NCI-H1092 treated with DMSO at 0.1 percent for 48 hours (cell line): Measurements from ENCODE around the gene CALHM3.
"Not testable (repeated sequence)": the region's sequence is repeated elsewhere in the genome, so short reads cannot be mapped to it uniquely, and the experiment has no call there.

Experiments used
- DNase-seq: peaks from one replicate; lab custom pipeline; 2025; lab: John Stamatoyannopoulos, UW

The CALHM3 gene, protein sequence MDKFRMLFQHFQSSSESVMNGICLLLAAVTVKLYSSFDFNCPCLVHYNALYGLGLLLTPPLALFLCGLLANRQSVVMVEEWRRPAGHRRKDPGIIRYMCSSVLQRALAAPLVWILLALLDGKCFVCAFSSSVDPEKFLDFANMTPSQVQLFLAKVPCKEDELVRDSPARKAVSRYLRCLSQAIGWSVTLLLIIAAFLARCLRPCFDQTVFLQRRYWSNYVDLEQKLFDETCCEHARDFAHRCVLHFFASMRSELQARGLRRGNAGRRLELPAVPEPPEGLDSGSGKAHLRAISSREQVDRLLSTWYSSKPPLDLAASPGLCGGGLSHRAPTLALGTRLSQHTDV

DNA sequence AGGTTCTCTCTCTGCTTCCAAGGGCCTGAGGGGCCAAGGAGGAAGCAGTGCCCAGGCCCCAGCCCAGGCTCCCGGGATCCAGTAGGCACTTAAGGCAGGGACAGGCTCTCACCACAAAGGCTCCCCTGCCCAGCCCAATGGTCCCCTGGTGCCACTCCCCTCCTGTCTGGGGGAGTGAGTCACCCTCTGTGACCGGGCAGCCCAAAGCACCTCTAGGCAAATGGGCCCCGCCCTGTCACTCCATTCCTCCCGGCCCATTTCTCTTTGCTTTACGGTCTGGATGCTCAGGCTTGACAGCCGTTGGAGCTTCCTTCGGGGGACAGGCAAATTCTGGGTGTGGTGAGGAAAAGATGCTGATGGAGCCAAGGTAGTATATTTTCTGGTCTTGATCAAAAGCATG is at the start of gene CALHM3:
TSS of gene CALHM3 (minus strand) at position 106 of the 400 bp plus-strand sequence. CDS start 208 bp downstream, outside the sequence.
- no peak for DNase-seq

DNA sequence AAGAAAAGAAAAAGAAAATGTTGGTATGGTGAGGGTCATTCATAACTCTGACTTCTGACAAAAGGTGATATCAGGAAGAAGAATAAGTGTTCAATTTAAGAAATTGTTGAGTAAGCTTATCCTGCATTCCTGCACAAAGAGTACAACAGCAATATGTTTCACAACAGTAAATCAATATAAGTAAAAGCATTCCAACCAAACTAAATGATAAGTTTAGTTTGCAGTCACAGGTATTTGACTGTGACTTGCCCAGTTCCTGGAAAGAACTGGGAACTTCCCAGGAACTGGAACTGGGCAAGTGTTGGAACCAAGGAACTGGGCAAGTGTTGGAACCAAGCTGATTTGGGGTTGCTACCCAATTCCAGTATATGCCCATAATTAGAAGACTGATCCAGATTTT is 49.5 kb upstream of the CALHM3 start:
- no peak for DNase-seq

GRCh38 chr10:103527476-103527875 is 48.4 kb upstream of the CALHM3 start:
- not testable (repeated sequence) for DNase-seq

DNA sequence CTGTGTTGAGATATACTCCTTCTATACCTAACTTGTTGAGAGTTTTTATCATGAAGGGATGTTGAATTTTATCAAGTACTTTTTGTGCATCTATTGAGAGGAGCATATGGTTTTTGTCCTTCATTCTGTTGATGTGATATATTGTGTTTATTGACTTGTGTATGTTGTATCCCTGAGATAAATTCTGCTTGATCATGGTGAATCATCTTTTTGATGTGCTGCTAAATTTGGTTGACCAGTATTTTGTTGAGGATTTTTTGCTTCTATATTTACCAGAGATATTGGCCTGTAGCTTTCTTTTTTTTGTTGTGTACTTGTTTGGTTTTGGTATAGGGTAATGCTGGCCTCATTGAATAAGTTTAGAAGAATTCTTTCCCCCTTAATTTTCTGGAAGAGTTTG is 46.9 kb upstream of the CALHM3 start:
- DNase-seq = no peak

DNA sequence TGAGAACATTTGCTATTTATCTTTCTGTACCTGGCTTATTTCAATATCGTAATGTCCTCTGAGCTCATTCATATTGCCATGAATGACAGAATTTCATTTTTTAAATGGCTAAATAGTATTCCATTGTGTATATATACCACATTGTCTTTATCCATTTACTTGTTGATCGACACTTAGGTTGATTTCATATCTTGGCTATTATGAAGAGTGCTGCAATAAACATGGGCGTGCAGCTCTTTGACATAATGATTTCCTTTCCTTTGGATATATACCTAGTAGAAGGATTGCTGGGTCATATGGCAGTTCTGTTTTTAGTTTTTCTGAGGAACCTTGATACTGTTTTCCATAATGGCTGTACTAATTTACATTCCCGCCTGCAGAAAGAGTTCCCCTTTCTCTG is 44.6 kb upstream of the CALHM3 start:
- no peak for DNase-seq

DNA sequence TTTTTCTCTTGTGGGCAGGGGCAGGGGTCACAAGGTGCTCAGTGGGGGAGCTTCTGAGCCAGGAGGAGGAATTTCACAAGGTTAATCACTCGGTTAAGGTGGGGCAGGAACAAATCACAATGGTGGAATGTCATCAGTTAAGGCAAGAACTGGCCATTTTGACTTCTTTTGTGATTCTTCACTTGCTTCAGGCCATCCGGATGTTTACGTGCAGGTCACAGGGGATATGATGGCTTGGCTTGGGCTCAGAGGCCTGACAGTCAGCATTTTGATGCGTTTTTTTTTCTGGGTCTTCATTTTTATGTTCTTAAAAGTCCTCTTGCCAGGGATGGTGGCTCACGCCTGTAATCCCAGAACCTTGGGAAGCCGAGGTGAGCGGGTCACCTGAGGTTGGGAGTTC is 43.0 kb upstream of the CALHM3 start:
- not testable (repeated sequence) for DNase-seq

GRCh38 chr10:103519798-103520197 is 40.8 kb upstream of the CALHM3 start:
- DNase-seq = no peak

GRCh38 chr10:103517234-103518085 is 38.4 kb upstream of the CALHM3 start:
- DNase-seq = no peak

GRCh38 chr10:103514244-103514643 is 35.2 kb upstream of the CALHM3 start:
- DNase-seq = no peak

GRCh38 chr10:103513380-103514060 is 34.5 kb upstream of the CALHM3 start:
- no peak for DNase-seq

- no peak for DNase-seq
Measured at GRCh38 chr10:103512591-103513379, 33.7 kb upstream of the CALHM3 start.

DNA sequence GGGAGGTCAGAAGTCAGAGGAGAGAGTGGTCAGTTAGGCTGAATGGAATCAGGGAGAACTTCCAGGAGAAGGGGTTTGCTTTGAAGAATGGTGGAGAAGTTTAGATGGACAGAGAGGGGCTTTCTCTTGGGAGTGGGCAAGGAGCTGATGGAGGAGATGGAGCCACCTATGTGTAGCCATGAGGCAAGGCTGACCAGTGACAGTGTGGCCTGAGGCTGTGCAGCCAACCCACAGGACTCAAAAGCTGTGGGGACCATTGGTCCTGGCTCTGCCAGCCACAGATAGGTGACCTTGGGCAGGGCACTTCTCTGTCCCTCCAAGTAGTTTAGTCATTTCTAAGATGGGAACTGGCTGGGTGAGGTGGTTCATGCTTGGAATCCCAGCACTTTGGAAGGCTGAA is 33.1 kb upstream of the CALHM3 start:
- no peak for DNase-seq

DNA sequence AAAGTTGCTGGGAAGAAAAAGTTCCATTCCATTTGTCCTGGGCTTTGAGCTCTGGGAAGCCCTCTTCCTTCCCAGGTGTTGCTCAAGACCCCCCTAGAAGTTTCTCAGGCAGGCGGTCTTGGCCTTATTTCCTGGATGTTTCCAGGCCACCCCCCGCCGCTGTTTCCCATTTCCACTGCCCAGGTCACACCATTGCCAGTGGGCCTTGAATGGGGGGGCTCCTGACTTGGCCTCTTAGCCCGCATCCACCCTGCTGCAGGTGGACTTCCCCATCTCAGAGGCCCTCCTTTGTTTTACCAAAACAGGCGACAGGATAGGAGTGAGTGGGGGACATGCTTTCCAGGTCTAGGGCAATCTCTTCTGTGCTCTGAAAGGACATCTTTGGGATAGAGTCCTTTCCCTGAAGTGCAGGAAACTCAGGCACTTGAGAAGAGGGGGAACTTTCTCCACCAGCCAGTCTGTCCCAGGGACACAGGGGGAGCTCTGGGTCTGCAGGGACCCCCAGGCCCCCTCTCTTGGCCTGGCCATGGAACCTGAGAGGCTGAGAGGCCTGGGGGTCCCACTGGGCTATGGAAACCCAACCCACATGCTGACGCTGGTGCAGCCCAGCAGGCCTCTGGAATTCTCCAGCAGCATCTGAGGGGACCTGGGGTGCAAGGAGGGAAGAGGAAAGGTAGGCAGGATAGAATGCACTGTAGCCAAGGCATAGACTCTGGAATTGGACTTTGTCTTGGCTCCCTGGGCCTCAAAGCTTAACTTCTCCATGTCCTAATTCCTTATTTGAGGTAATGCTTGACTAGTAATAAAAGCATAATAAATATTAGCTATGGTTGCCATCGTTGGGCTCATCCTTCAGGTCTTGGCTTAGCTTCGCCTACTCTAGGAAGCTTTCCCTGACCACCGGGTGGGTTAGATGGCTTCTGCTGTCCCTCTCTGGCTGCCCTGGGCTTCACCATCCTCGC is 32.0 kb upstream of the CALHM3 start:
- DNase-seq = no peak

DNA sequence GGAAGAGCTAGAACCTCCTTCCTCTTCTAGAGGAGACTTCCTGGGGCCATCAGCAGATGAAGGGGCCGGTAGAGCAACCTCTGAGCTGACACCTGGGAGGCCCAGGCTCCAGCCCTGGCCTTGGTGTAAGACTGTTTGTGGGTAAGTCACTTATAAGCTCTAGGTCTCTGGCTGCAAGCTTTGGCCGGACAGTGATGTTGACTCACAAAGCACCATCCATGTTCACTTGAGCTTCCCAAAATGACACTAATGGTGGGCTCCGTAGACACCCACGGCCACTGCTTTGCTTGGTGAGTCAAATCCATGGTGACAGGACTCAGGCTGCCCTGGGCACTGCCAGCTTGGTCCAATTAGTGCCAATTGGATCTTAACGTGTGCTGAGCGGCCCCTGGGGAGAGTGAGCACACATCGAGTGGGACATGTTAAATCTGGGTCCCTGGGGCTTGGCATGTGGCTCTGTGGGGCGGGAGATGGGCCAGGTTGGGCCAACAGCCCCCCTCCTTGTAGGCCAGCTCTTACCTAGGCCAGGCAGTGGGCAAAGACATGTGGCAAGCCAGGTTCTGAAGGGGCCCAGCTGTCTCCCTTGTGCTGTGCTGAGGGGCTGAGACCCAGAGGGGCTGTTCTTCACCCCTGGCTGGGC is 31.1 kb upstream of the CALHM3 start:
- no peak for DNase-seq

GRCh38 chr10:103507235-103508191 is 28.5 kb upstream of the CALHM3 start:
- DNase-seq = no peak

GRCh38 chr10:103506061-103506460 is 27.0 kb upstream of the CALHM3 start:
- DNase-seq = no peak

DNA sequence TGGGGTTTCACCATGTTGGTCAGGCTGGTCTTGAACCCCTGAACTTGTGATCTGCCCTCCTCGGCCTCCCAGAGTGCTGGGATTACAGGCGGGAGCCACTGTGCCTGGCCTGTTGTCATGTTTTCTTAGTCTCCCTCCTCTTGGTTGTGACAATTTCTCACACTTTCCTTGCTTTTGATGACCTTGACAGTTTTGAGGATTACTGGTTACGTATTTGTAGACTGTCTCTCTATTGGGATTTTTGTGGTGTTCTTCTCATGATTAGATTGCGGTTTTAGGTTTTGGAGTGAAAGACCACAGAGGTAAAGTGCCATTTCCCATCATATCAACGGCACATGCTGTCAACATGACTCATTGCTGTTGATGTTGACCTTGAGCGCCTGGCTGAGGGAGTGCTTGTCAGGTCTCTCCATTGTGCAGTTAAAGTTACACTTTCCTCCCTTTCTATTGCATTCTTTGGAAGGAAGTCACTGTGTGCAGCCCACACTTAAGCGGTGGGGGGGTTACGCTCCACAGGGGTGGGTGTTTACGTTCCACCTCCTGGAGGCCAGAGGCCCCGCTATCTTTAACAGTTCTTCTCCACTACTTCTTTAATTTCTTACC is 25.2 kb upstream of the CALHM3 start:
- no peak for DNase-seq

DNA sequence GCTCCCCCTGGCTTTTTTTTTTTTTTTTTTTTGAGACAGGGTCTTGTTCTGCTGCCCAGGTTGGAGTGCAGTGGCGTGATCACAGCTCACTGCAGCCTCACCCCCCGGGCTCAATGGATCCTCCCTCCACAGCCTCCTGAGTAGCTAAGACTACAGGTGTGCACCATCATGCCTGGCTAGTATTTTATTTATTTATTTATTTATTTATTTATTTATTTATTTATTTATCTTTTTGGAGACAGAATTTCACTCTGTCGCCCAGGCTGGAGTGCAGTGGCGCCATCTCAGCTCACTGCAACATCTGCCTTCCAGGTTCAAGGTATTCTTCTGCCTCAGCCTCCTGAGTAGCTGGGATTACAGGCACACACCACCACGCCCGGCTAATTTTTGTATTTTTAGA is 24.7 kb upstream of the CALHM3 start:
- not testable (repeated sequence) for DNase-seq
